Omental fat pad (tissue), 4 donors: Measurements from ENCODE around the gene TMBIM1. TPM values are rescaled to one million over a fixed set of nuclear protein-coding genes. Genes with fewer than 3 reads are reported as not detected.

Experiments used
- ATAC-seq: fragments of 150-250 bp; one replicate; pipeline ENCODE4 v1.9.1; 2016; ENCODE audit warnings: mild to moderate bottlenecking, moderate library complexity; ENCODE audit not compliant: low FRiP score
- DNase-seq: peaks from one replicate; pipeline ENCODE4 v3.0.0-alpha.2; 2019; ENCODE audit warnings: low spot score
- CTCF ChIP-seq, 3 donors: fragments of 450-650 bp; IDR thresholded peaks; one replicate each; pipeline ENCODE4 v1.5.1; 2016 to 2017; ENCODE audit warnings: antibody characterized with exemption in 3 of 3, mild to moderate bottlenecking in 3 of 3, moderate library complexity in 2 of 3
- total RNA-seq, 4 donors: library from RNA; depleted of rRNA; stranded (reverse); fragments of >200 nt; gene quantifications; one replicate each; pipeline ENCODE4 v1.1.0, GENCODE V29; 2016

Gene TMBIM1
- total RNA-seq, 4 donors from 2014 or later = 190 to 689 (median 399) TPM

- ATAC-seq (no peak), DNase-seq (no peak)
- no peak for TF ChIP-seq CTCF (IDR thresholded peaks at IDR 0.05)
These were observed 42.6 kb downstream of the TMBIM1 start for GRCh38 chr2:218249691-218250090.

DNA sequence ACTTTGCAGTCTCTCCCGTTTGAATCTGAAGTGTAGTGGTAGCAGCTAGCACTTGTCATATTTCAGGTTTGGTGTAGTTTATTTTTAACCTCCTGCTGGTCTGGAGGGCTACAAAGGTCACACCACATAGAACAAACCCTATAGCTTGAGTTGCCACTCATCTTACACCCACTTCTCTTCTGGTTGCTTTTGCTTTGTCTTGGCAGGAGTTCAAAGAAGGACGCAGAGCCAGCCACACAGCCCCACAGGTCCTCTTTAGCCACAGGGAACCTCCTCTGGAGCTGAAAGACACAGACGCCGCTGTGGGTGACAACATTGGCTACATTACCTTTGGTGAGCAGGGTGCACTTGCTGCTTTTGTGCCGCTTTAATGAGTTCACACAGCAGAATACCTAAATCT is 47.1 kb downstream of the TMBIM1 start:
- no peak for TF ChIP-seq CTCF (IDR thresholded peaks at IDR 0.05)
- DNase-seq (no peak), ATAC-seq (no peak)

- ATAC-seq = no peak
- no peak for DNase-seq
- TF ChIP-seq CTCF (IDR thresholded peaks at IDR 0.05) = no peak
These were observed 47.6 kb downstream of the TMBIM1 start for GRCh38 chr2:218244665-218245064.

DNA sequence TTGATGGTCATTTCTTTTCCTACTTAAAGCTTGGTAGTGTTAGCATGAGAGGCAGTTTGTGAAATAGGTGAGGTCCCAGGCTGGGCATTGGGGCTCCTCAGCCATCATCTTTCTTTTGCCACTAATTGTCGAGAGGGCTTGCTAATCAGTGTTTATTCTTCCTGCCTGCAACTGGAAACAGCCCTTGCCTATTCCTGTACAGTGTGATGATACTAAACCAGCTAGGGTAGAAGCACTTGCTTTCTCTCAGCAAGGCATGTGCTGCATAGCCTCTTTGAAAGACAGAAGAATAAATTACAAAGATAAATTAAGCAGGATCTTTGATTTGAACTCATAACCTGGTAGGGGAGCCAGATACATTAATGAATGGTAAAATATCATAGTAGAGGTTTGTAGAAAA is 48.1 kb downstream of the TMBIM1 start:
- ATAC-seq (no peak), DNase-seq (no peak)
- TF ChIP-seq CTCF (IDR thresholded peaks at IDR 0.05) = no peak

GRCh38 chr2:218238887-218239286 is 53.4 kb downstream of the TMBIM1 start:
- TF ChIP-seq CTCF (IDR thresholded peaks at IDR 0.05) = no peak
- no peak for ATAC-seq
- DNase-seq = no peak

DNA sequence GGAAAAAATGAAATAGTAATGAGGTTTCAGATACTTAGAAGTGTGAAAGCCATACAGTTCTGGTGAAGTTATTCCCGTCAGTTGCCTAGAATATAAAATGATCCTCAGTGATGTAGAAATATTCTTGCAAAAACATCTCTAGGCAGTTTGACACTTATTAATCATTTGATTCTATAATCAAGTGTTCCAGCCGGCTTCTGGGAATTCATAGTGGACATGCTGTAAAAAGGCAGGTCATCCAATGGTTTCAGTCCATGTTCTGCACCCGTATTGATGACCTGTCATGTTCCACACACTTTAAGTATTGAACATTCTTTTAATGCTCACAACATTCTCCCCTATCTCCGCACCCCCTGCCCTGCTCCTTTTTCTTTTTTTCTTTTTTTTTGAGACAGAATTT is 55.5 kb downstream of the TMBIM1 start:
- DNase-seq = no peak
- TF ChIP-seq CTCF (IDR thresholded peaks at IDR 0.05) = no peak
- no peak for ATAC-seq

- DNase-seq = no peak
- ATAC-seq = no peak
- no peak for TF ChIP-seq CTCF (IDR thresholded peaks at IDR 0.05)
These were observed 57.3 kb downstream of the TMBIM1 start for GRCh38 chr2:218235017-218235416.
